NCI-H82 treated with DMSO at 0.1 percent for 48 hours (cell line): ENCODE results near the gene SAMD4A.
A peak's percentile ranks its signal among the peaks of the same experiment; 100 is the strongest.

Experiments
- DNase-seq: peaks from one replicate; lab custom pipeline; 2025; ENCODE audit not compliant: unreplicated experiment; lab: John Stamatoyannopoulos, UW

The SAMD4A gene

GRCh38 chr14:54680651-54681050 lies 113.7 kb downstream of the SAMD4A start:
- no peak for DNase-seq

GRCh38 chr14:54681811-54682261 lies 114.9 kb downstream of the SAMD4A start:
- peak; percentile 28 for DNase-seq

GRCh38 chr14:54682578-54682977 lies 115.7 kb downstream of the SAMD4A start:
- no peak for DNase-seq

- DNase-seq, result no peak
Measured at GRCh38 chr14:54683882-54684794, 117.2 kb downstream of the SAMD4A start.

- DNase-seq, result no peak
Measured at GRCh38 chr14:54685286-54685845, 118.4 kb downstream of the SAMD4A start.

- DNase-seq, result no peak
Measured at GRCh38 chr14:54686219-54686870, 119.4 kb downstream of the SAMD4A start.

GRCh38 chr14:54686871-54687749 lies 120.2 kb downstream of the SAMD4A start:
- DNase-seq, result no peak

GRCh38 chr14:54687750-54688119 lies 120.8 kb downstream of the SAMD4A start:
- no peak for DNase-seq

- no peak for DNase-seq
Measured at GRCh38 chr14:54688229-54688628, 121.3 kb downstream of the SAMD4A start.

GRCh38 chr14:54689928-54690327 lies 123.0 kb downstream of the SAMD4A start:
- DNase-seq, result no peak

- no peak for DNase-seq
Measured at GRCh38 chr14:54690887-54691286, 124.0 kb downstream of the SAMD4A start.

GRCh38 chr14:54691525-54692283 lies 124.8 kb downstream of the SAMD4A start:
- DNase-seq, result no peak

GRCh38 chr14:54692284-54692772 lies 125.4 kb downstream of the SAMD4A start:
- DNase-seq, result no peak

GRCh38 chr14:54693761-54694160 lies 126.8 kb downstream of the SAMD4A start:
- no peak for DNase-seq

GRCh38 chr14:54695196-54695595 lies 128.3 kb downstream of the SAMD4A start:
- DNase-seq, result no peak

GRCh38 chr14:54697001-54697400 lies 130.1 kb downstream of the SAMD4A start:
- no peak for DNase-seq

GRCh38 chr14:54697803-54698202 lies 130.9 kb downstream of the SAMD4A start:
- no peak for DNase-seq

GRCh38 chr14:54698501-54698900 lies 131.6 kb downstream of the SAMD4A start:
- DNase-seq, result peak; percentile 76

- no peak for DNase-seq
Measured at GRCh38 chr14:54698966-54699530, 132.1 kb downstream of the SAMD4A start.

- DNase-seq, result no peak
Measured at GRCh38 chr14:54699735-54700134, 132.8 kb downstream of the SAMD4A start.
